ENCODE measurements around the gene RETREG3. TPM values are rescaled to one million over a fixed set of nuclear protein-coding genes. Genes with fewer than 3 reads are reported as not detected.
A peak's percentile ranks its signal among the peaks of the same experiment; 100 is the strongest.
"Not testable (repeated sequence)": the region's sequence is repeated elsewhere in the genome, so short reads cannot be mapped to it uniquely, and the experiment has no call there.

RETREG3 gene
- total RNA-seq, 3 donors from 2014 or later: 27.2 to 37.9 (median 30.0) TPM

GRCh38 chr17:42543190-42544079, 65.7 kb downstream of the RETREG3 start:
- Mint-ChIP-seq H3K9me3 (no peaks in the 10 kb centered on the region), H3K4me3 (no peak overlapping the region), H3K4me1 (ENCODE audit: low read depth) (peaks cover 13% of the 10 kb centered on the region), H3K36me3 (ENCODE audit: insufficient read depth) (peaks cover 4% of the 10 kb centered on the region), H3K27me3 (ENCODE audit: low read depth) (no peaks in the 10 kb centered on the region)
- DNase-seq: no peak
- no peak for ATAC-seq

GRCh38 chr17:42541041-42541833, 67.9 kb downstream of the RETREG3 start:
- Mint-ChIP-seq H3K36me3 (ENCODE audit: insufficient read depth) (peaks cover 5% of the 10 kb centered on the region), H3K27me3 (ENCODE audit: low read depth) (no peaks in the 10 kb centered on the region), H3K4me1 (ENCODE audit: low read depth) (peaks cover 24% of the 10 kb centered on the region), H3K4me3 (peak overlapping the region; percentile 20), H3K9me3 (no peaks in the 10 kb centered on the region)
- ATAC-seq: peak; percentile 15 to 30
- no peak for DNase-seq

- DNase-seq; ATAC-seq; H3K9me3 Mint-ChIP-seq; H3K36me3 Mint-ChIP-seq (ENCODE audit: insufficient read depth); H3K27me3 Mint-ChIP-seq (ENCODE audit: low read depth); H3K4me3 Mint-ChIP-seq: not testable (repeated sequence)
- H3K4me1 Mint-ChIP-seq (ENCODE audit: low read depth): peaks cover 28% of the 10 kb centered on the region
These were observed 68.6 kb downstream of the RETREG3 start for GRCh38 chr17:42540558-42540957.

GRCh38 chr17:42538482-42538881, 70.7 kb downstream of the RETREG3 start:
- no peaks in the 10 kb centered on the region for H3K9me3 Mint-ChIP-seq
- ATAC-seq (no peak), DNase-seq (no peak)
- H3K27me3 Mint-ChIP-seq (ENCODE audit: low read depth): no peaks in the 10 kb centered on the region
- H3K36me3 Mint-ChIP-seq (ENCODE audit: insufficient read depth): peaks cover 5% of the 10 kb centered on the region
- H3K4me1 Mint-ChIP-seq (ENCODE audit: low read depth): peaks cover 34% of the 10 kb centered on the region
- no peak overlapping the region for H3K4me3 Mint-ChIP-seq

GRCh38 chr17:42537826-42538451, 71.2 kb downstream of the RETREG3 start:
- no peaks in the 10 kb centered on the region for H3K9me3 Mint-ChIP-seq
- peaks cover 36% of the 10 kb centered on the region for H3K4me1 Mint-ChIP-seq (ENCODE audit: low read depth)
- peak overlapping the region; percentile 83 for H3K4me3 Mint-ChIP-seq
- no peak for ATAC-seq
- H3K27me3 Mint-ChIP-seq (ENCODE audit: low read depth): no peaks in the 10 kb centered on the region
- H3K36me3 Mint-ChIP-seq (ENCODE audit: insufficient read depth): peaks cover 5% of the 10 kb centered on the region
- no peak for DNase-seq

- no peaks in the 10 kb centered on the region for H3K27me3 Mint-ChIP-seq (ENCODE audit: low read depth)
- peaks cover 5% of the 10 kb centered on the region for H3K36me3 Mint-ChIP-seq (ENCODE audit: insufficient read depth)
- peak overlapping the region; percentile 83 for H3K4me3 Mint-ChIP-seq
- ATAC-seq (no peak), DNase-seq (no peak)
- H3K9me3 Mint-ChIP-seq: no peaks in the 10 kb centered on the region
- peaks cover 36% of the 10 kb centered on the region for H3K4me1 Mint-ChIP-seq (ENCODE audit: low read depth)
These were observed 71.9 kb downstream of the RETREG3 start for GRCh38 chr17:42537156-42537805.

GRCh38 chr17:42536372-42537155, 72.6 kb downstream of the RETREG3 start:
- DNase-seq: peak; percentile 61
- H3K4me3 Mint-ChIP-seq: peak overlapping the region; percentile 83
- ATAC-seq: peak; percentile 77 to 78
- peaks cover 38% of the 10 kb centered on the region for H3K4me1 Mint-ChIP-seq (ENCODE audit: low read depth)
- H3K36me3 Mint-ChIP-seq (ENCODE audit: insufficient read depth): peaks cover 5% of the 10 kb centered on the region
- no peaks in the 10 kb centered on the region for H3K27me3 Mint-ChIP-seq (ENCODE audit: low read depth)
- no peaks in the 10 kb centered on the region for H3K9me3 Mint-ChIP-seq

GRCh38 chr17:42536048-42536371, 73.2 kb downstream of the RETREG3 start, which contains the start of gene NAGLU:
Gene NAGLU (plus strand): TSS chr17:42536241. CDS start chr17:42536273, 32 bp downstream.
- Mint-ChIP-seq H3K36me3 (ENCODE audit: insufficient read depth) (peaks cover 5% of the 10 kb centered on the region), H3K4me3 (peak within 1 kb of the TSS; percentile 83), H3K27me3 (ENCODE audit: low read depth) (no peaks in the 10 kb centered on the region), H3K4me1 (ENCODE audit: low read depth) (peaks cover 38% of the 10 kb centered on the region), H3K9me3 (no peaks in the 10 kb centered on the region)
- ATAC-seq (peak; percentile 87 to 91), DNase-seq (peak; percentile 73)

GRCh38 chr17:42535155-42536047, 73.8 kb downstream of the RETREG3 start:
- peaks cover 38% of the 10 kb centered on the region for H3K4me1 Mint-ChIP-seq (ENCODE audit: low read depth)
- peak overlapping the region; percentile 82 for H3K4me3 Mint-ChIP-seq
- DNase-seq (no peak), ATAC-seq (peak in 1 of 2 donors; percentile 0)
- H3K27me3 Mint-ChIP-seq (ENCODE audit: low read depth): no peaks in the 10 kb centered on the region
- H3K36me3 Mint-ChIP-seq (ENCODE audit: insufficient read depth): peaks cover 5% of the 10 kb centered on the region
- H3K9me3 Mint-ChIP-seq: no peaks in the 10 kb centered on the region

GRCh38 chr17:42531455-42532354, 77.5 kb downstream of the RETREG3 start:
- DNase-seq: peak; percentile 32

GRCh38 chr17:42530952-42531454, 78.2 kb downstream of the RETREG3 start:
- Mint-ChIP-seq H3K4me3 (no peak overlapping the region), H3K36me3 (ENCODE audit: insufficient read depth) (no peaks in the 10 kb centered on the region), H3K27me3 (ENCODE audit: low read depth) (no peaks in the 10 kb centered on the region), H3K4me1 (ENCODE audit: low read depth) (peaks cover 43% of the 10 kb centered on the region), H3K9me3 (no peaks in the 10 kb centered on the region)
- DNase-seq (no peak), ATAC-seq (no peak)

More at GRCh38 chr17:42531455-42532354, 77.5 kb downstream of the RETREG3 start:
- no peaks in the 10 kb centered on the region for H3K9me3 Mint-ChIP-seq
- no peaks in the 10 kb centered on the region for H3K27me3 Mint-ChIP-seq (ENCODE audit: low read depth)
- peaks cover 45% of the 10 kb centered on the region for H3K4me1 Mint-ChIP-seq (ENCODE audit: low read depth)
- no peaks in the 10 kb centered on the region for H3K36me3 Mint-ChIP-seq (ENCODE audit: insufficient read depth)
- H3K4me3 Mint-ChIP-seq: peak overlapping the region; percentile 73
- ATAC-seq: peak; percentile 42 to 47
